Measurements from ENCODE around the gene RBFOX2.

Gene RBFOX2

DNA sequence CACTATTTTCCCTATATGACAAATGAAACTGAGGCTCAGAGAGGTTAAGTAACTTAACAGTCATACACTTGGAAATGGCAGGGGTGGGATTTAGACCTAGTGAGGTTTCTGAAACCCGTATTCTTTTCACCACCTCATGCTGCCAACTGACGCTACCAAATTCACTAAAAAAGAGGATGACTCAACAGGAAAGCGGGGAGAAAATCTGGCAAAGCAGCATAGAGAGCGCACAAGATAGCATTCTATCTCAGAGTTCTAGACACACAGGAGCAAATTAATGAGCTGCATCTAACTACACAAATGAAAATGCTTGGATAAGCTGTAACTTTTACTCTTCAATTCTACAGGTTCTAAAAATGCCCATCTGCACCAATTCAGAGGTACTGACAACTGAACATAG, 136.4 kb downstream of the RBFOX2 start:
- DNase-seq = no peak

DNA sequence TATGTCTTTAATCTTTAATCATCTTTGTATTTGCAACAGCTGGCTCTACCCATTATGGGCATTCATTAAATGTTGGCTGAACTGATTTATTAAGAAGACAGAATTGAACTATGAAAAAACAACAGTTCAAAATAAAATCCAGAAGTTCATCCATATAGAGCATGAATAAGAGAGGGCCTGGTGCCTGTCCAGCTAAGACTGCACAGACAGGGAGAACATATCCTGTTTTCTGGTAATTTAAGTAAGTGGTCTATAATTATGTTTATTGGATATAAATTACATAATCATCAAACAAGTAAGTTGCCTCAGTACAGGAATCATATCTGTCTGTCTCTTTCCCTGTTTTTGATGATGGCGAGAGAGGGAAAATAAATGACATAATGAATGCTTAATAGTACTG, 137.2 kb downstream of the RBFOX2 start:
- no peak for DNase-seq

- DNase-seq = no peak
Measured at GRCh38 chr22:35889071-35889470, 139.6 kb downstream of the RBFOX2 start.

DNA sequence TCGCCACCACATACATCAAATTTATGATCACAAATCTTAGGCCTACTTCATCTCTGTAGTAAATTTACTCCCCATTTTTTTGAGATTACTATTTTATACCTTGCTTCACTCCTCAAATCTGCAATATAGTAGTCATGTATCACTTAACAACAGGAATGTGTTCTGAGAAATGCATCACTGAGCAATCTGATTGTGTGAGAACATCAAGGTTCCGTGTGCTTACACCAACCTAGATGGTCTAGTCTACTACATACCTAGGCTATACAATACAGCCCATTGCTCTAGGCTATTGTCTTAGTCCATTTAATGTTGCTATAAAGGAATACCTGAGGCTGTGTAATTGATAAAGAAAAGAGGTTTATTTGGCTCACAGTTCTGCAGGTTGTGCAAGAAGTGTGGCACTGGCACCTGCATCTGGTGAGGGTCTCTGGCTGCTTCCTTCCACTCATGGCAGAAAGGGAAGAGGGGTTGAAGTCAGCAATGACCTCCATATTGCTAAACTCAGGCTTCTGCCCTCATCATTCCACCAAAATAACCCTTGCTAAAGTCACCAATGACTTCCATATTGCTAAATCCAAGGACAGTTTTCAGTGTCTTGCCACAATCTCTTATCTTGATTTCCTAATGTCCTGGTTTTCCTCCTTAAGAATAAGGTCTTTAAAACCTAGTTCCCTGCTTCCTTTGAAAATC, 140.3 kb downstream of the RBFOX2 start:
- DNase-seq = no peak

- DNase-seq = no peak
Measured at GRCh38 chr22:35887296-35887875, 141.2 kb downstream of the RBFOX2 start.

- DNase-seq = no peak
Measured at GRCh38 chr22:35886309-35886708, 142.3 kb downstream of the RBFOX2 start.

DNA sequence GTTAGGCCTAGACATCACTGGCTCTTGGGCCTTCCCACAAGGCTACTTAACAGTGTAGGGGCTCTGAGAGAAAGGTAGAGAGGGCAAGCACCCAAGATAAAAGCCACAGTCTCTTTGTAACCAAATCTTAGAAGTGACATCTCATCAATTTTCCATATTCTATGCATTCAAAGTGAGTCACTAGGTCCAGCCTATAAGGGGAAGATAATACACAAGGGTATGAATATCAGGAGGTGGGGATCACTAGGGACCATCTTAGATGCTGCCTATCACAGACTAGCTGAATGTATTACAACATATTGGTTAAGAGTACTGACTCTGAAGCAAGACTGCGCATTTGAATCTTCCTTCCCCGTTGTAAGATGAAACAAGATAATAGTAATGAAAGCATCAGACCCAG, 144.1 kb downstream of the RBFOX2 start:
- no peak for DNase-seq

GRCh38 chr22:35883031-35883620, 145.5 kb downstream of the RBFOX2 start:
- no peak for DNase-seq

DNA sequence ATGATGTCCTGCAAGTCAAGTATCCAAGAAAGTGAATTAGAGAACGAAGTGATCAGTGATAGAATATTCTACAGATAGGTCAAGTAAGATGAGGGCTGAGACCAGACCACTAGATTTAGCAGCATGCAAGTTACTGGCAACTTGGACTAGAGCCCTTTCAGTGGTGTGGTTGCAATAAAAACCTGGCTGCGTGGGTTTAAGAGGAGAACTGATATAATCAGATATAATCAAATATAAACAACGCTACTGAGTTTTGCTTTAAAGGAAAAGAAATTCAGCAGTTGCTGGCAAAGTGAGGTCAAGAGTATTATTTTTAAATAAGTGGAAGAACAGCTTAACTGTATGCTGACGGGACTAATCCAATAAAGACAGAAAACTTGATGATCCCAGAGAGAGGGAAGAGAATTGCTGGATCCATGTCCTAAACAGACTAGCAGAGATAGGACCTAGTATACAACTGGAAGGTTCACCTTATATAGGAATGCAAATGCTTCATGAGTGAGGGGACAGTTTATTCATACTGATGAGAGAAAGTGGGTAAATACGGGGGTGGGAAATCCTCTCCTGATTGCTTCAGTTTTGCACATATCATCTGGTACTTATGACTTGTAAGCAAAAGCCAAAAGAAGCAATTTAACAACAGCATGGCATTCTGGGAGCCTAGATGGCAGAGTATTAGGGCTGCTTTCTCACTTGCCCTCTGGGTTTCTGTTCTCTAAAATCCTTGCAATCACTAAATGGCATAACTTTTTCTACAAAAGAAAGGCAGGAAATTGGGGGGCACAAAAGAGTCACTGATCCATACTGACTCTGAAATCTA, 146.2 kb downstream of the RBFOX2 start:
- no peak for DNase-seq

- no peak for DNase-seq
Measured at GRCh38 chr22:35879351-35879750, 149.3 kb downstream of the RBFOX2 start.

DNA sequence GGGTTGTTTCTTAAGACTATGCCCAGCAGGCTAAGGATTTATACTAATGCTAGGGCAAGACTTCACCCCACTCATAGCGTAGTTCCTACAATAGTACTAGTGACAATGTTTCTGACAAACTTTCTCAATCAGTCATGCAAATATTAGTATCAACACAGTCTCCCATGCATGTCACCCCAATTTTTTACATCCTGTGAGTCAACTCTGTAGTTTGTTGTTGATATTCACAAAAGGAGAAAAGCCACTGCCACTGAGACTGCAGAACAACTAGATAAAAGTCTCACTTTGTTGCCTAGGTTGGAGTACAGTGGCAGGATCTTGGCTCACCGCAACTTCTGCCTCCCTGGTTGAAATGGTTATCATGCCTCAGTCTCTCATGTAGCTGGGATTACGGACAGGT, 155.2 kb downstream of the RBFOX2 start:
- DNase-seq = no peak

GRCh38 chr22:35872451-35872850, 156.2 kb downstream of the RBFOX2 start:
- DNase-seq = no peak

- DNase-seq = no peak
Measured at GRCh38 chr22:35870517-35871293, 157.9 kb downstream of the RBFOX2 start.

GRCh38 chr22:35868938-35869337, 159.7 kb downstream of the RBFOX2 start:
- no peak for DNase-seq

- DNase-seq = peak; percentile 27
Measured at GRCh38 chr22:35866651-35867050, 162.0 kb downstream of the RBFOX2 start.

DNA sequence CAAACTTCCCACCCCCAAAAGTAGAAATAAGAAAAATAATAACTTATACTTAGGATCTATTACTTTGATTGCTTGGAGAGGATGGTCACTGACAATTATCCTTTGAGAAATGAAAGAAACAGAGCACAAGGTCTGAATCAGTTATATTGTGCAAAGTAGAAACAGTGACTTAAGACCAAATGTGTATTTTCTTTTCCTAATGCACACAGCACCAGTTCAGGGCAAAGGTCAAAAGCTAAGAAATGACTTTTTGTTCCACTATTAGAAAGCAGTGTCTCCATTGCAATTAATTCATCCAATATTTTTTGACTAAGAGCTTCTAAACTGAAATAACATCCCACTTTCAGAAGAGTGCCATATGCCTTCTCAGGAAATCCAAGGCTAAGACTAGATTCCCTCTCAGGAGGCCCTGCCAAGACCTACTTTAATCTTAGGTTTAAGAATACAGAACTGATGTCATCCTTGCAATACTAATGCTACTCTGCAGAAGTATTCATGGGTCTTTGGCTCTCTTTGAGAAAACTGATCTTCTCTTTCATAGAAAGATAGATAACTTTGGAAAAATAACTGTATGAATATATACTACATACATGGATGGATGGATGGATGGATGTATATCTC, 164.0 kb downstream of the RBFOX2 start:
- no peak for DNase-seq

- no peak for DNase-seq
Measured at GRCh38 chr22:35863432-35863831, 165.2 kb downstream of the RBFOX2 start.

DNA sequence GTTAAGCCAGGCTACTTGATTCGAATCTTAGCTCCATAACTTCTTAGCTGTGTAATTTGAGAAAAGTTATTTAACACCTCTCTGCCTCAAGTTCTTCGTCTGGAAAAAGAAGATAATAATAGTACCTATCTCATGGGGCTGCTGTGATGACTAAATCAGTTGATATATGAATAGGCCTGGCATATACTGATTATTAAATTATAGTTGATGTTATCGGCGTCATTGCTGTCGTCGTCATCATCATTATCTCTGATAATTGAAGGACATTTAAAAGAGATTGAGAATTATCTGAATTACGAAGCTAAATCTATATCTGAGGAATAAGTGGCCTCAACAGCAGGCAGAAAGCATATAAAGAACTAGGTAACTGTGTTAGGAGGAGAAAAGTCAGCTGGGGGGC, 165.9 kb downstream of the RBFOX2 start:
- no peak for DNase-seq

GRCh38 chr22:35861451-35861850, 167.2 kb downstream of the RBFOX2 start:
- DNase-seq = no peak

DNA sequence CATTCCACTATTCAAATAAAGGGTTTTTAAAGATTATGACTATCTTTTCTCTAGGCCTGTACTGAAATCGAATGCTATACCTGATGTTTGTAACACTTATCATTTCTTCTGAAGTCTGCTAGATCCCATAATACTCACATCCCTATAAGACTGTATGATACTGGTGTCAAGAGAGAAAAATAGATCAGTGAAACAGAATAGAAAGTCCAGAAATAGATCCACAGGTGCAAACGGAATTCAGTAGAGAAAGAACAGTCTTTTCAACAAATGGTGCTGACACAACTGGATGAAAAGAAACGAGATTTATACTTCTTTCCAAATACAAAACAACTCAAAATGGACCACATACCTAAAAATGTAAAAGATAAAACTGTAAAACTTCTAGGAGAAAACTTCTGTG, 167.8 kb downstream of the RBFOX2 start:
- no peak for DNase-seq

GRCh38 chr22:35860087-35860733, 168.4 kb downstream of the RBFOX2 start:
- no peak for DNase-seq

GRCh38 chr22:35854334-35854733, 174.3 kb downstream of the RBFOX2 start:
- no peak for DNase-seq

All from right hindlimb (tissue), 1 donor.